ENCODE measurements around the gene THAP2.

- TF ChIP-seq CTCF (IDR thresholded peaks at IDR 0.05) (no peak), POLR2A (IDR thresholded peaks at IDR 0.05) (no peak)
Observed at GRCh38 chr12:71704920-71705319, 40.8 kb downstream of the THAP2 start.

All from lower leg skin (tissue), 3 donors.